ENCODE results near the gene GART. TPM values are rescaled to one million over a fixed set of nuclear protein-coding genes. Genes with fewer than 3 reads are reported as not detected.
"Not testable (repeated sequence)": the region's sequence is repeated elsewhere in the genome, so short reads cannot be mapped to it uniquely, and the experiment has no call there.

Gene GART
- polyA plus RNA-seq (ENCODE audit: insufficient read length in 4 of 4): 10 to 100 TPM; 63.2 to 95.0 (median 75.1) TPM

GRCh38 chr21:33541756-33542639 is at the start of gene GART:
Gene GART (minus strand): TSS chr21:33542117. CDS start chr21:33539315, 2,802 bp downstream.
- DNase-seq (ENCODE audit: low read depth in 4 of 4, low spot score in 2 of 4): peak; percentile 56 to 69 (median 63)

- DNase-seq (ENCODE audit: low read depth in 4 of 4, low spot score in 2 of 4): peak; percentile 74 to 81 (median 76)
Observed at GRCh38 chr21:33588485-33589335, 46.8 kb upstream of the GART start, which contains the start of gene DONSON. Gene DONSON (minus strand): TSS chr21:33588684. CDS start chr21:33588641, 43 bp downstream.

GRCh38 chr21:33587792-33588484 is 46.0 kb upstream of the GART start:
- DNase-seq (ENCODE audit: low read depth in 4 of 4, low spot score in 2 of 4): peak in 3 of 4 donors; percentile 23 to 26 (median 24)

GRCh38 chr21:33586927-33587326 is 45.0 kb upstream of the GART start:
- no peak for DNase-seq (ENCODE audit: low read depth in 4 of 4, low spot score in 2 of 4)

- DNase-seq (ENCODE audit: low read depth in 4 of 4, low spot score in 2 of 4): no peak
Observed at GRCh38 chr21:33584455-33584854, 42.5 kb upstream of the GART start.

GRCh38 chr21:33578959-33579542 is 37.1 kb upstream of the GART start:
- DNase-seq (ENCODE audit: low read depth in 4 of 4, low spot score in 2 of 4): no peak

GRCh38 chr21:33578214-33578613 is 36.3 kb upstream of the GART start:
- no peak for DNase-seq (ENCODE audit: low read depth in 4 of 4, low spot score in 2 of 4)

- not testable (repeated sequence) for DNase-seq (ENCODE audit: low read depth in 4 of 4, low spot score in 2 of 4)
Observed at GRCh38 chr21:33576741-33577141, 34.8 kb upstream of the GART start.

- no peak for DNase-seq (ENCODE audit: low read depth in 4 of 4, low spot score in 2 of 4)
Observed at GRCh38 chr21:33572350-33572749, 30.4 kb upstream of the GART start.

GRCh38 chr21:33569991-33570390 is 28.1 kb upstream of the GART start:
- DNase-seq (ENCODE audit: low read depth in 4 of 4, low spot score in 2 of 4): no peak

- DNase-seq (ENCODE audit: low read depth in 4 of 4, low spot score in 2 of 4): no peak
Observed at GRCh38 chr21:33568448-33568847, 26.5 kb upstream of the GART start.

GRCh38 chr21:33567914-33568313 is 26.0 kb upstream of the GART start:
- no peak for DNase-seq (ENCODE audit: low read depth in 4 of 4, low spot score in 2 of 4)

- DNase-seq (ENCODE audit: low read depth in 4 of 4, low spot score in 2 of 4): no peak
Observed at GRCh38 chr21:33566514-33566913, 24.6 kb upstream of the GART start.

GRCh38 chr21:33562389-33562788 is 20.5 kb upstream of the GART start:
- DNase-seq (ENCODE audit: low read depth in 4 of 4, low spot score in 2 of 4): no peak

- DNase-seq (ENCODE audit: low read depth in 4 of 4, low spot score in 2 of 4): no peak
Observed at GRCh38 chr21:33561373-33561772, 19.5 kb upstream of the GART start.

GRCh38 chr21:33560965-33561364 is 19.0 kb upstream of the GART start:
- no peak for DNase-seq (ENCODE audit: low read depth in 4 of 4, low spot score in 2 of 4)

- no peak for DNase-seq (ENCODE audit: low read depth in 4 of 4, low spot score in 2 of 4)
Observed at GRCh38 chr21:33559813-33560212, 17.9 kb upstream of the GART start.

GRCh38 chr21:33558777-33559421 is 17.0 kb upstream of the GART start:
- DNase-seq (ENCODE audit: low read depth in 4 of 4, low spot score in 2 of 4): no peak

- DNase-seq (ENCODE audit: low read depth in 4 of 4, low spot score in 2 of 4): no peak
Observed at GRCh38 chr21:33557447-33557846, 15.5 kb upstream of the GART start.

- no peak for DNase-seq (ENCODE audit: low read depth in 4 of 4, low spot score in 2 of 4)
Observed at GRCh38 chr21:33554982-33555344, 13.0 kb upstream of the GART start.

Data from left renal cortex interstitium (tissue), 4 donors.